Femur (tissue), 1 donor: ENCODE measurements around the gene RHOT2.
A peak's percentile ranks its signal among the peaks of the same experiment; 100 is the strongest.

Experiments
- DNase-seq: peaks from one replicate; pipeline ENCODE4 v3.0.0-alpha.2; 2017

The RHOT2 gene

DNA sequence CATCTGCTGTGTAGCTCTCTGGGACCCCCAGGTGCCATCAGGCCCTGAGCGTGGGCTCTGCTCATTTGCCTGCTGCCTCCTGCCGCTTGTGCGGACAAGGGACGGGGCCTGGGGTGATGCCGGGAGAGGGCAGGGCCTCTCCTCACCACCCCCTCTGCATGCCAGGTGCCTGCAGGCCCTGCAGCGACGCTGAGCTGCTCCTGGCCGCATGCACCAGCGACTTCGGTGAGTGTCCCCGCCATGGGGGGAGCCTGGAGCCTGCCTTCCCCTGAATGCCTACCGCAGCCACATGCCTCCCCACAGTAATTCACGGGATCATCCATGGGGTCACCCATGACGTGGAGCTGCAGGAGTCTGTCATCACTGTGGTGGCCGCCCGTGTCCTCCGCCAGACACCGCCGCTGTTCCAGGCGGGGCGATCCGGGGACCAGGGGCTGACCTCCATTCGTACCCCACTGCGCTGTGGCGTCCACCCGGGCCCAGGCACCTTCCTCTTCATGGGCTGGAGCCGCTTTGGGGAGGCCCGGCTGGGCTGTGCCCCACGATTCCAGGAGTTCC lies 48.9 kb downstream of the RHOT2 start:
- no peak for DNase-seq

- DNase-seq, result no peak
Measured at GRCh38 chr16:717450-718245, 49.7 kb downstream of the RHOT2 start.

DNA sequence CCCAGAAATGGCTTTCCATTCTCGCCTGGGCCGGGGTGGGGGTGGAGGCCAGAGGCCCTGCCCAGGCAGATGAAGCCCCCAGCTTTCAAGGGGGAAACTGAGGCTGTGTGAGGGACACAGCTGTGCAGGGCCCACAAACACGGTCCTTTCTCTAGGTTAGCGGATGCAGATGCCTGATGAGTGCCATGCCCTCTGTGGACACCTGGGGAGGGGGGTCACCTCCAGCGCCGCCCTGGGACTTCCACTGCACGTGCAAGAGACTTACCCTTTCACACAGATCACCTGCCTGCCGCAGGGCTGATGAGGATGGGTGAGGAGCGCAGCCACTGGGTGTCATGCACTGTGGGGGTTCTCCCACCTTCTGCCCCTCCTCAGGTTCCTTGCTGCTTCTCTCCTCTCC lies 50.5 kb downstream of the RHOT2 start:
- DNase-seq, result no peak

DNA sequence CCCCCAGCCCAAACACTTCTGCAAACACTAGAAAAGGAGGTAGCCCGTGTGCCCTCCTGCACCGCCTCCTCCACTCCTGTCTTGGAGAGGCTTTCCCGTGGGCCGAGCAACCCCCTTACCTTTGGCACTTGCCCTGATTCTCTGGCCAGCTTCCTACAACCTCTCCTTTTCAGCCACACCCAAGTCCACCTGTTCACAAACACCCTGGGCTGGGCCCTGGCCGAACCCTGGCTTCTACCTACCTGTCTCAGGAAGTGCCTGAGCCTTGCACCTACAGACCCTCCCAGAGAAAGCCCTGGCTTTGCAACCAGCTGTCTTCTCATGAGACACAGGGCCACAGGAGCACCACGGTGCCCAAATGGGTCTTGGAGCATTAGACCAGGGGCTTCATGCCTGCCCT lies 51.0 kb downstream of the RHOT2 start:
- no peak for DNase-seq

DNA sequence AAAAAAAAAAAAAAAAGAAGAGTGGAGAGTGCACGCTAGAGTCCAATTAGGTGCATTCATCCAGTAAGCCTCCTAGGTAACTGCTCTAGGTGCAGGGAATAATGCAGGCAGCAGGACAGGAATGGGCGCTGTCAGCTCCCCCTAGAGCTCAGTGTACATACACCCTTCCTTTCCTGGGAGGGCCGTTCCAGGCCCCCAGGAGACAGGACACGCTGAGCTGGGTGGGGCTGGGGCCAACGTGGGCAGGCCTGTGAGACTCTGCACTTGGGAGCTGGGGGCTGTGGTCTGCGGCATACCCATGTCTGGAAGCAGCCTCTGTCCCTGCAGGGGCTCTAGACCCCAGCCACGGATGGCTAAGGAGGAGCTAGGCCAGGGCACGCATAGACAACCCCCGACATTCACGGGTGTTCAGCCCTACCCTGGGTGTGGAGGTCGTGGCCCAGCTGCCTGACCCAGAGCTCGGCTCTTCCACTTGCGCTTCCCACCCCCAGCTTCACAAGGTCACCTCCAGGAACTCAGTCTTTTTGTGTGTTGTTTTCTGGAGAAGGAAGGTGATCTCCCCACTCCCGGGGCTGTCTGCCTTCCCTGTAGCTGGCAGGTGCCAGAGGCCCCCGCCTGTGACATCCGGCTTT lies 52.0 kb downstream of the RHOT2 start:
- no peak for DNase-seq

GRCh38 chr16:720447-720989 lies 52.6 kb downstream of the RHOT2 start:
- DNase-seq, result peak; percentile 81

- peak; percentile 82 for DNase-seq
Measured at GRCh38 chr16:720990-721764, 53.2 kb downstream of the RHOT2 start, which contains the start of gene ANTKMT. Gene ANTKMT (plus strand): TSS chr16:721146. CDS start chr16:721275, 129 bp downstream.

DNA sequence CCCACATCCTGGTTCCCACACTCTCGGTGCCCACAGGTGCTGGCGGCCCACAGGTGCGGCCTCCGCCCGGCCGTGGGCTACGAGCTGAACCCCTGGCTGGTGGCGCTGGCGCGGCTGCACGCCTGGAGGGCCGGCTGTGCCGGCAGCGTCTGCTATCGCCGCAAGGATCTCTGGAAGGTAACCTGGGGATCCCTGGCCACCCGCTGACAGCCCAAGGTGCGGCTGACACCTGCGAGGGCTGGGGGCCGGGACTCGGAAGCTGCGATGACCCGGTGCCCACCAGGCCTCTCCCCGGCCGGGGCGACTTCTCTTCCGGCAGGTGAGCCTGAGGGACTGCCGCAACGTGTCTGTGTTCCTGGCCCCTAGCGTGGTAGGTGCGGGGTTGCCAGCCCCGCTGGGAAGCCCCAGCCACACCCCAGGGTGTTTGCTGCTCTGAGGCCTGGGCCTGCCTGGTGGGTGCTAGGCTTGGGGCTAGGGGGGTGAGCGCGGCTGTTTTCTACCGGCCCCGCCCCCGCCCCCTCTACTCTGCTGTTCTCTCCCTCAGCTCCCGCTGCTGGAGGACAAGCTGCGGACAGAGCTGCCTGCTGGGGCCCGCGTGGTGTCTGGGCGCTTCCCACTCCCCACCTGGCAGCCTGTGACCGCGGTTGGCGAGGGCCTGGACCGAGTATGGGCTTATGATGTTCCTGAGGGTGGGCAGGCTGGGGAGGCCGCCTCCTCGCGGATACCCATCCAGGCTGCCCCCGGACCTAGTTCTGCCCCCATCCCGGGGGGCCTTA lies 54.0 kb downstream of the RHOT2 start:
- no peak for DNase-seq

- no peak for DNase-seq
Measured at GRCh38 chr16:722835-723633, 55.1 kb downstream of the RHOT2 start.

- DNase-seq, result no peak
Measured at GRCh38 chr16:723695-724094, 55.8 kb downstream of the RHOT2 start.
